GM12892 (cell line): Measurements from ENCODE around the gene HIGD2B.

Experiments used
- POLR2A ChIP-seq: IDR thresholded peaks from 2 replicates; pipeline ENCODE4 v1.6.1; 2011; ENCODE audit warnings: low read depth, low read length, control low read depth
- POLR2AphosphoS5 ChIP-seq: IDR thresholded peaks from 2 replicates; pipeline ENCODE4 v1.6.1; 2011; ENCODE audit warnings: low read depth, low read length, control low read depth
- TAF1 ChIP-seq: IDR thresholded peaks from 2 replicates; pipeline ENCODE4 v1.6.1; 2011; ENCODE audit warnings: low read depth, mild to moderate bottlenecking, control low read depth, low read length, borderline replicate concordance

DNA sequence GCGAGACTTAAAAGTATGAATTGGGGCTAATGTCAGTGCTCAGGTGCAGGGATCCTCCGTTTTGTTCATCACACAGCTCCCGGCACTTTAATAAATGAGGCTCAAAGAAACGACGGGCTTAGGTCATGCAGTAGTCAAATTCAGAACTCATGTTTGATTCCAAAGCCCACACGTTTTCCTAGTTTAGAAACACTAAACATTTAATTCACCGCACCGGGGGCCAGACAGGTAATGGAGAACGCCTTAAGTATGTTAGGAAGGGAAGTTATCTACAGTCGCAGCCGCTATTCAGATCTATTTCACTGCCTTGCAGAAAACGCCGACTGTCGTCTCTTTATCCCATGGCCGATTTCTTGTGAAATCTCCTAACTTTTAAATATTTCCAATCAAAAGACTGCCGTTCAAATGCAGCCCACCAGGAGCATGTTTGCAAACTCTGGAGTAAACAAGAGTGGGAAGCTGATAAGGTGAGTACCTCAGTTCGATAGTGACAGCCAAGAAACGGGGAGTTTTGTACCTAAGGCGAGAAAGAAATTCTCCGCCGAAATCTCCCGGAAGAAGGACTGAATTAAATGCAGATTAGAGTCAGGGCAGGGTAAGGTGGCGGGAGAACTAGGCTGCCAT, 569 bp downstream of the HIGD2B start:
- TF ChIP-seq TAF1: no peak
- no peak for TF ChIP-seq POLR2AphosphoS5
- TF ChIP-seq POLR2A: no peak
